ENCODE results near the gene DAB1. TPM values are rescaled to one million over a fixed set of nuclear protein-coding genes. Genes with fewer than 3 reads are reported as not detected.

DAB1 gene
- polyA plus RNA-seq, 1 donor from 2014 or later: 11.4 TPM

DNA sequence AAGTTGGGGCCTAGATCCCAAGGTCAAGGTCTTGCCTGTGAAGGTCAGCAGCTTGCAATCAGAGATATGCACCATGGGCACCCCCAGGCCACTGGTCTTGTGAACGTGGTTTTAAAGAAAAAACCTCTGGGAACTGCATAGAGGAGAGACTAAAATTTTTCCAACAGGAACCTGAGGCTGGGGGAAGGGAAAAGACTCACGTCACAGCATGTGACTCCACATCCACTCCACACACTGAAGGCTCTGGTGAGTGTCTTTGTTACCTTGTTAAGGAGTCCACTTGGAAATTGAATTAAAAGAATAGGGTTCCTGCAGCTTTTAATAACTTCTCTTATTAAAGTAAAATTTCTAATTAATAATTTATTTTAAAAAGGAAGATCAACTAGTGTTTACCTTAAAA is 224.9 kb downstream of the DAB1 start:
- H3F3A ChIP-seq (ENCODE audit: insufficient read depth, low read length, poor library complexity, severe bottlenecking): no peaks in the 10 kb centered on the region
- no peaks in the 10 kb centered on the region for H3K27me3 ChIP-seq (ENCODE audit: insufficient read depth, low read depth, low read length)
- no peak overlapping the region for H3K9ac ChIP-seq (ENCODE audit: low read length)
- no peak overlapping the region for H3K4me3 ChIP-seq (ENCODE audit: low read length)
- no peak overlapping the region for H2AFZ ChIP-seq (ENCODE audit: low read depth, low read length)
- no peaks in the 10 kb centered on the region for H3K9me3 ChIP-seq (ENCODE audit: low read length)
- no peaks in the 10 kb centered on the region for H3K79me2 ChIP-seq (replicated peaks; ENCODE audit: insufficient read depth, low read length)
- H4K20me1 ChIP-seq (ENCODE audit: insufficient read depth): no peaks in the 10 kb centered on the region
- TF ChIP-seq, protein P1, sequence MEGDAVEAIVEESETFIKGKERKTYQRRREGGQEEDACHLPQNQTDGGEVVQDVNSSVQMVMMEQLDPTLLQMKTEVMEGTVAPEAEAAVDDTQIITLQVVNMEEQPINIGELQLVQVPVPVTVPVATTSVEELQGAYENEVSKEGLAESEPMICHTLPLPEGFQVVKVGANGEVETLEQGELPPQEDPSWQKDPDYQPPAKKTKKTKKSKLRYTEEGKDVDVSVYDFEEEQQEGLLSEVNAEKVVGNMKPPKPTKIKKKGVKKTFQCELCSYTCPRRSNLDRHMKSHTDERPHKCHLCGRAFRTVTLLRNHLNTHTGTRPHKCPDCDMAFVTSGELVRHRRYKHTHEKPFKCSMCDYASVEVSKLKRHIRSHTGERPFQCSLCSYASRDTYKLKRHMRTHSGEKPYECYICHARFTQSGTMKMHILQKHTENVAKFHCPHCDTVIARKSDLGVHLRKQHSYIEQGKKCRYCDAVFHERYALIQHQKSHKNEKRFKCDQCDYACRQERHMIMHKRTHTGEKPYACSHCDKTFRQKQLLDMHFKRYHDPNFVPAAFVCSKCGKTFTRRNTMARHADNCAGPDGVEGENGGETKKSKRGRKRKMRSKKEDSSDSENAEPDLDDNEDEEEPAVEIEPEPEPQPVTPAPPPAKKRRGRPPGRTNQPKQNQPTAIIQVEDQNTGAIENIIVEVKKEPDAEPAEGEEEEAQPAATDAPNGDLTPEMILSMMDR (IDR thresholded peaks at IDR 0.05; ENCODE audit: poor library complexity, severe bottlenecking): no peak
- TF ChIP-seq TAF1 (IDR thresholded peaks at IDR 0.05; ENCODE audit: low read depth): no peak
- TF ChIP-seq EP300 (conservative IDR thresholded peaks at IDR 0.05; ENCODE audit: poor library complexity, severe bottlenecking): no peak
- TF ChIP-seq MXI1 (conservative IDR thresholded peaks at IDR 0.05; ENCODE audit: poor library complexity, severe bottlenecking): no peak
- no peak for TF ChIP-seq POLR2AphosphoS5 (IDR thresholded peaks at IDR 0.05)
- TF ChIP-seq RAD21 (conservative IDR thresholded peaks at IDR 0.05): no peak
- no peak for TF ChIP-seq SMC3 (conservative IDR thresholded peaks at IDR 0.05; ENCODE audit: poor library complexity)
- TF ChIP-seq, protein P2, sequence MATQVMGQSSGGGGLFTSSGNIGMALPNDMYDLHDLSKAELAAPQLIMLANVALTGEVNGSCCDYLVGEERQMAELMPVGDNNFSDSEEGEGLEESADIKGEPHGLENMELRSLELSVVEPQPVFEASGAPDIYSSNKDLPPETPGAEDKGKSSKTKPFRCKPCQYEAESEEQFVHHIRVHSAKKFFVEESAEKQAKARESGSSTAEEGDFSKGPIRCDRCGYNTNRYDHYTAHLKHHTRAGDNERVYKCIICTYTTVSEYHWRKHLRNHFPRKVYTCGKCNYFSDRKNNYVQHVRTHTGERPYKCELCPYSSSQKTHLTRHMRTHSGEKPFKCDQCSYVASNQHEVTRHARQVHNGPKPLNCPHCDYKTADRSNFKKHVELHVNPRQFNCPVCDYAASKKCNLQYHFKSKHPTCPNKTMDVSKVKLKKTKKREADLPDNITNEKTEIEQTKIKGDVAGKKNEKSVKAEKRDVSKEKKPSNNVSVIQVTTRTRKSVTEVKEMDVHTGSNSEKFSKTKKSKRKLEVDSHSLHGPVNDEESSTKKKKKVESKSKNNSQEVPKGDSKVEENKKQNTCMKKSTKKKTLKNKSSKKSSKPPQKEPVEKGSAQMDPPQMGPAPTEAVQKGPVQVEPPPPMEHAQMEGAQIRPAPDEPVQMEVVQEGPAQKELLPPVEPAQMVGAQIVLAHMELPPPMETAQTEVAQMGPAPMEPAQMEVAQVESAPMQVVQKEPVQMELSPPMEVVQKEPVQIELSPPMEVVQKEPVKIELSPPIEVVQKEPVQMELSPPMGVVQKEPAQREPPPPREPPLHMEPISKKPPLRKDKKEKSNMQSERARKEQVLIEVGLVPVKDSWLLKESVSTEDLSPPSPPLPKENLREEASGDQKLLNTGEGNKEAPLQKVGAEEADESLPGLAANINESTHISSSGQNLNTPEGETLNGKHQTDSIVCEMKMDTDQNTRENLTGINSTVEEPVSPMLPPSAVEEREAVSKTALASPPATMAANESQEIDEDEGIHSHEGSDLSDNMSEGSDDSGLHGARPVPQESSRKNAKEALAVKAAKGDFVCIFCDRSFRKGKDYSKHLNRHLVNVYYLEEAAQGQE (IDR thresholded peaks at IDR 0.05; ENCODE audit: borderline replicate concordance): no peak
- TF ChIP-seq EZH2 (IDR thresholded peaks at IDR 0.05; ENCODE audit: borderline replicate concordance, insufficient read depth, low read length, poor library complexity, severe bottlenecking): no peak
- H3K4me2 ChIP-seq (ENCODE audit: low read length): no peak overlapping the region
- no peak overlapping the region for H3K27ac ChIP-seq (ENCODE audit: low read length)
- no peaks in the 10 kb centered on the region for H3K9me2 ChIP-seq (ENCODE audit: insufficient read depth, low read length)
- H3K36me3 ChIP-seq (ENCODE audit: insufficient read depth, low read length): no peaks in the 10 kb centered on the region

DNA sequence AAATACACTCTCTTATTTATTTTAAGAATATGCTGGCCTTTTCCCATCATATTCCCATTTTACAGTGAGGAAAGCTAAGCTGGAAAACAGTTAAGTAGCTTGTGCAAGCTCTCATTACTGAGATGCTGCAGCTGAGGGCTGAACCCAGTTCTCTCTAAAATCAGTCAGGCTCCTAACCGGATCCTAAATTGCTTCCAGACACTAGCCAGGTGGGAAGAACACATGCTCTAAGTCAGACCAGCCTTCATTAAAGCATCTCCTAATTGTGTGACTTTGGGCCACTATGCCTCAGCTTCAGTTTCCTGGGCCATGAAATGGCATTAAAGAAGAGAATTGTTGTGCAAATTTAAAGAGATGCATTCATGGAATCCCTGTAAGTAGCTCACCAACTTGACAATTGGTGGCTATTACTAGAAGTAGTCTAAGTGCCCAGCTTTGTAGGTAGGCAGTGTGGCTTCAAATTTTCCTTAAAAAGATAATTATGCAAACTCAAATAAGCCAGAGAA is 228.4 kb downstream of the DAB1 start:
- no peaks in the 10 kb centered on the region for H3F3A ChIP-seq (ENCODE audit: insufficient read depth, low read length, poor library complexity, severe bottlenecking)
- no peaks in the 10 kb centered on the region for H3K9me3 ChIP-seq (ENCODE audit: low read length)
- H3K27me3 ChIP-seq (ENCODE audit: insufficient read depth, low read depth, low read length): no peaks in the 10 kb centered on the region
- H4K20me1 ChIP-seq (ENCODE audit: insufficient read depth): no peaks in the 10 kb centered on the region
- H2AFZ ChIP-seq (ENCODE audit: low read depth, low read length): no peak overlapping the region
- TF ChIP-seq TAF1 (IDR thresholded peaks at IDR 0.05; ENCODE audit: low read depth): no peak
- TF ChIP-seq, protein P1 (IDR thresholded peaks at IDR 0.05; ENCODE audit: poor library complexity, severe bottlenecking): no peak
- TF ChIP-seq RAD21 (conservative IDR thresholded peaks at IDR 0.05): no peak
- no peak for TF ChIP-seq POLR2AphosphoS5 (IDR thresholded peaks at IDR 0.05)
- no peak for TF ChIP-seq MXI1 (conservative IDR thresholded peaks at IDR 0.05; ENCODE audit: poor library complexity, severe bottlenecking)
- TF ChIP-seq EZH2 (IDR thresholded peaks at IDR 0.05; ENCODE audit: borderline replicate concordance, insufficient read depth, low read length, poor library complexity, severe bottlenecking): no peak
- no peak for TF ChIP-seq SMC3 (conservative IDR thresholded peaks at IDR 0.05; ENCODE audit: poor library complexity)
- TF ChIP-seq EP300 (conservative IDR thresholded peaks at IDR 0.05; ENCODE audit: poor library complexity, severe bottlenecking): no peak
- TF ChIP-seq, protein P2 (IDR thresholded peaks at IDR 0.05; ENCODE audit: borderline replicate concordance): no peak
- no peaks in the 10 kb centered on the region for H3K9me2 ChIP-seq (ENCODE audit: insufficient read depth, low read length)
- H3K9ac ChIP-seq (ENCODE audit: low read length): no peak overlapping the region
- H3K27ac ChIP-seq (ENCODE audit: low read length): no peak overlapping the region
- H3K4me3 ChIP-seq (ENCODE audit: low read length): no peak overlapping the region
- no peaks in the 10 kb centered on the region for H3K79me2 ChIP-seq (replicated peaks; ENCODE audit: insufficient read depth, low read length)
- no peak overlapping the region for H3K4me2 ChIP-seq (ENCODE audit: low read length)
- no peaks in the 10 kb centered on the region for H3K36me3 ChIP-seq (ENCODE audit: insufficient read depth, low read length)

All from neural cell (in vitro differentiated cells).